C4-2B (cell line): ENCODE data around the gene FBXW12.
A peak's percentile ranks its signal among the peaks of the same experiment; 100 is the strongest.

Source experiments
- H3K27ac ChIP-seq: fragments of 450-650 bp; 2 replicates; pipeline ENCODE4 v1.5.1; 2017
- ZFX ChIP-seq: fragments of 450-650 bp; IDR thresholded peaks from 2 replicates; pipeline ENCODE4 v1.6.1; 2017
- TF ChIP-seq, protein P1 (sequence below): fragments of 450-650 bp; conservative IDR thresholded peaks from 2 replicates; pipeline ENCODE4 v1.5.1; 2017; ENCODE audit warnings: mild to moderate bottlenecking

The FBXW12 gene

DNA sequence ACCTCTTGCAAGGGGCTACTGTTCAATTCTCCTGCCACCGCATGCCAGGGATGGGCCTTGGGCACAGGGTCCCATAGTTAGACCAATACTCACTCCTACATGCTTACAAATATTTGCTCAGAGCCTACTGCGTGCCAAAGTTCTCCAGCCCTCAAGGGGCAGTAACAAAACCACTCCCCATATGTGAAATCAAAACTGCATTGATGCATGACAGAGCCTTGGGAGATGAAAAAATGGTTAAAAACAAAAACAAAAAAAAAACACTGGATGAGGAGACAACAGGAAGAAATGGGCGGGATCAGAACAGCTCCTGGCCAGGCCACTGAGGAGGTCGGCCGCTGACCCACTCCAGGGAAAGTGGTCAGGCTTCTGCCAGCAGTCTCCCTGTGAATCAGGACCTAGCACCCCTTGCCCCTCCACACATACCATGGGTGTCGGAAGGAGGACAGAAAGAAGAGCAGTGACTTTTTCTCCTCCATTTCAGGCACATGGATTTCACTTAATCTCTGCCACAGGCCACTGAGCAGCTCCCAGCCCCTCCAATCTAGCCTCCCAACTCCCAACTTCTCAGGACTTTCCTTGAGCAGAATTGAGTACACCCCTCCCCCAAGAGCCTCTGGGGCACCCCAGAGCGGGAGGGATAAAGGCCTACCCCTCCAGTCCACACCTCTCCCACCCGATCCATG lies 55.1 kb downstream of the FBXW12 start:
- H3K27ac ChIP-seq, result no peak overlapping the region
- no peak for TF ChIP-seq ZFX
- TF ChIP-seq, protein P1, sequence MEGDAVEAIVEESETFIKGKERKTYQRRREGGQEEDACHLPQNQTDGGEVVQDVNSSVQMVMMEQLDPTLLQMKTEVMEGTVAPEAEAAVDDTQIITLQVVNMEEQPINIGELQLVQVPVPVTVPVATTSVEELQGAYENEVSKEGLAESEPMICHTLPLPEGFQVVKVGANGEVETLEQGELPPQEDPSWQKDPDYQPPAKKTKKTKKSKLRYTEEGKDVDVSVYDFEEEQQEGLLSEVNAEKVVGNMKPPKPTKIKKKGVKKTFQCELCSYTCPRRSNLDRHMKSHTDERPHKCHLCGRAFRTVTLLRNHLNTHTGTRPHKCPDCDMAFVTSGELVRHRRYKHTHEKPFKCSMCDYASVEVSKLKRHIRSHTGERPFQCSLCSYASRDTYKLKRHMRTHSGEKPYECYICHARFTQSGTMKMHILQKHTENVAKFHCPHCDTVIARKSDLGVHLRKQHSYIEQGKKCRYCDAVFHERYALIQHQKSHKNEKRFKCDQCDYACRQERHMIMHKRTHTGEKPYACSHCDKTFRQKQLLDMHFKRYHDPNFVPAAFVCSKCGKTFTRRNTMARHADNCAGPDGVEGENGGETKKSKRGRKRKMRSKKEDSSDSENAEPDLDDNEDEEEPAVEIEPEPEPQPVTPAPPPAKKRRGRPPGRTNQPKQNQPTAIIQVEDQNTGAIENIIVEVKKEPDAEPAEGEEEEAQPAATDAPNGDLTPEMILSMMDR, result no peak

DNA sequence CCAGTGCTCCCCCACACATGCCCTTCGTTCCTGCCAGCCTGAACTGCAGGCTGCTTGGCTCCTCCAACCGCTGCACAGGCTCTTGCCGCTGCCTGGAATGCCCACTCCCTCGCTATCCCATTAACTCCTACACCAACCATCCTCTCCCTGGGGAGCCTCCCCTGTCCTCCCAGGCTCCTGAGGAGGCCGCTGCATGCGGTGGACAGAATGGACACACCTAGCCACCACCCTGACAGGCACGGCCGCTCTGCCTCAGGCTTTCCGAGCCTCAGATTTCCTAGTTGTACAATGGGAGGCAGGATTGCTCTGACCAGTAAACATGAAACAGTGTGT lies 55.6 kb downstream of the FBXW12 start:
- TF ChIP-seq, protein P1, result no peak
- TF ChIP-seq ZFX, result no peak
- no peak overlapping the region for H3K27ac ChIP-seq

DNA sequence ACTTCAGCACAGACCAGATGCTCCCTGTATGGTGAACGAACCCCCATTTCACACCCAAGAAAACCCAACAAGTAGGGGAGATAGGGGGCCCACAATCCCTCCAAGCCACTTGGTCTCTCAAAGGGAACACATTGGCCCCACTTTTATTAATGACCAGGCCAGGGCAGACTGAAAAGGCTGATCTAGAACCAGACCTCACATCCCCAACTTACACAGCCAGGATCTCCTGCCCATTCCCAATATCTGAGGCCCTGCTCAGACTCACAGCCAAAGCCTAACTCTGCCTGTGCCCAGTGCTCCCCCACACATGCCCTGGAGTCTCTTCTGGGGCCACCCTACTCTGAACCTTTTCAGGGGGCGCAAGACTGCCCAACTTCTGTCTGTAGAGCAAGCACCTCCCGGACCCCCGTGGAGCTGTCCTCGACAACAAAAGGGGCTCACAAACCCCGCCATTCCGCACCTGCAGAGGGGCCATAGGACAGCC lies 56.1 kb downstream of the FBXW12 start:
- TF ChIP-seq, protein P1, result no peak
- no peak for TF ChIP-seq ZFX
- peak overlapping the region; percentile 88 for H3K27ac ChIP-seq

DNA sequence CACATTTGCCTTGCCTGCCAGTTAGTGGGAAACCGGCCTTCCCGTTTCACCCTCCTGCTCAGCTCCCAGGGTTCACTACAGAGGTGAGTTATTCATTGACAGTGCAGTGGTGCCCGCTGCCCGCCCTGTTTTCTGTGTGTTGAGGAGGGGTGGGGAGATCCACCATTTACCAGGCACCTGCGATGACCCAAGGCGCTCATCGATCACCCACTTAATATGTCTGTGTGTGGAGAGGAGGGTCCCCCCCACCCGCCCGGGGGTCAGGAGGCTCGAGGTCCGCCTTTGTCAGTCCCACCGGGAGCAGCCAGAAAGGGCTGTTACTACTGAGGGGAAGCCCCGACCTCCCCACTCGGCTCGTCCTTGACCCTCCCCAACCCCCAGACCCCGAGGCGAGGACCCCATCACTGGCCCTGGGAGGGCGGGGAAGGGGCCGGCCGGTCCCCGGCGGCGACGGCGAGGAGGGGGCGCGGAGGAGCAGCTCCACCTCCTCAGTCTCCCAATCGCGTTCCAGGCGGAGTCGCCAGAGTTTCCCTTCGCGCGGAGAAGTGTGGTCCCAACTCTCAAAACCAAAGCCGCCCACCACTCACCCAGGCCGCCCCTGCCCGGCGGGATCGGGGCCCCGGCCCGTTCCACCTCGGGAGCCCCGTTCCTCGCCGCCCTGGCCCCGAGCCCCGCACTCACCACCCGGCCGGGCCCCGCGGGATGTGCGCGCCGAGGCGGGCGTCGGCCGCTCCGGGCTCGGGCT lies 56.7 kb downstream of the FBXW12 start:
- H3K27ac ChIP-seq, result peak overlapping the region; percentile 88
- no peak for TF ChIP-seq ZFX
- TF ChIP-seq, protein P1, result no peak

DNA sequence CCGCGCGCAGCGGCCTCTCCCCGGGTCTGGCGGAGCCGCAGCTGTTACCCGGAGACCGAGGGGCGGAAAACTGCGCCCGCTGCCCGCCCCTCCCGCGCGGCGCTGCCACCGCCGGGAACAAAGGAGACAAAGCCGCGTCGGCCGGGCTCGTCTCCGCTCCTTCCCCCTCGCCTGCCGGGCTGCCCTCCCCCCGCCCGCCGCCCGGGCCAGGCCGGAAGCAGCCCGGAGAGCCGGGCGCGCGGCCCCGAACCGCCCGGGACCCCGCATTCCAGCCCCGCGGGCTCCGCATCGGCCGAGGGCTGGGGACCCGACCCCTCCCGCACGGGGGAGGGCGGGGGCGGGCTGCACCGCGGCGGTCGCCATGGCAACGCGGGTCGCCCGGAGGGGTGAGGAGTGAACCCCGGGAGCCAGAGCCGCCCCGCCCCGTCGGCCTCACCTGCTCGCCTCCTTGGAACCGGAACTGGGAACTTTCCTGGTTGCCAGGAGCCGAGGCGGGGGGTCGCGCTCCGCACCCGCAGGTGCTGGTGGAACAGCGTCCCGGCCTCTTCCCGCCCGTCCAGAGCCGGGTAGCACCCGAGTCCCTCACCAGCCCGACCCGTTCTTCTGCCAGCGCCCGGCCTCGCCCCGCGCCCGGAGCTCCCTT lies 57.4 kb downstream of the FBXW12 start:
- H3K27ac ChIP-seq, result peak overlapping the region; percentile 88
- TF ChIP-seq, protein P1, result no peak
- TF ChIP-seq ZFX, result peak; percentile 78; the same call in 1 of the 2 replicates

DNA sequence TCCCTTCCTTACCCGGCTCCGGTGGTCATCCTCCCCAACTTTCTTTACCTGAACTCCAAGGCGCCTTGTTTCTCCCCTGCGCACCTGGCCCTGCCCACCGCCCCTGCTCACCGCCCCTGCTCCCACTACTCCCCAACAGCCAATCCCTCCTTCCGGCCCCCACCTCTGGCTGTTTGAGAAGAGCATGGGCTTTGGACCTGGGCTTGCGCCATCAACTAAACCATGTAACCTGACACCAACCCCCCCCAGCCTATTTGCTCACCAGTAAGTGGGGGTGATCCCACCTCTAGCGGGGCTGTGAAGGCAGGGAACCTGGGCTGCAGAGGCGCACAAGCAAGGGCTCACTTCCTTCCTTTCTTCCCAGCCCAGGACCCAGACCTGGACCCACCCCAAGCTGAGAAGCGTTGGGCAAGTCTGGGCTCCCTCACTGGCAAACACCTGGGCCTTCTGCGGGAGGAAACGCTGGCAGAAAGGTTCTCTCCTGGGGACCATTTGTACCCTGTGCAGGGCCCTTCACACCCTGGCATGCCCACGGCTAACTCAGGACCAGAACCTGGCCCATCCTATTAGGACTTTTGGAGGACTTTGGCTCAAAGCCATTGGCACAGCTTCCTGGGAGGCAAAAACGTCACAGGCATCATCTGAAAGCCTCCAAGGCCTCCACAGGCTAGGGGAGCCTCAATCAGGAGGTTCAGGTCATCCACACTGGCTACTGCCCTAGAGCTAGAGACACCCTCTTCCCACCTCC lies 58.1 kb downstream of the FBXW12 start, which contains the start of gene PLXNB1:
Gene PLXNB1 (minus strand): TSS at position 127 of the 748 bp plus-strand sequence. CDS start 5,475 bp downstream, outside the sequence.
- TF ChIP-seq ZFX, result no peak
- TF ChIP-seq, protein P1, result no peak
- peak within 1 kb of the TSS; percentile 88 for H3K27ac ChIP-seq
